GM18502 (cell line): ENCODE results near the gene CBLB.
"Not testable (repeated sequence)": the region's sequence is repeated elsewhere in the genome, so short reads cannot be mapped to it uniquely, and the experiment has no call there.

ENCODE experiments used
- ATAC-seq: cut with Tn5 transposase; IDR thresholded peaks from one replicate; pipeline ENCODE4 v1.9.1; 2021; ENCODE audit warnings: mild to moderate bottlenecking; ENCODE audit not compliant: unreplicated experiment, poor library complexity

The CBLB gene

DNA sequence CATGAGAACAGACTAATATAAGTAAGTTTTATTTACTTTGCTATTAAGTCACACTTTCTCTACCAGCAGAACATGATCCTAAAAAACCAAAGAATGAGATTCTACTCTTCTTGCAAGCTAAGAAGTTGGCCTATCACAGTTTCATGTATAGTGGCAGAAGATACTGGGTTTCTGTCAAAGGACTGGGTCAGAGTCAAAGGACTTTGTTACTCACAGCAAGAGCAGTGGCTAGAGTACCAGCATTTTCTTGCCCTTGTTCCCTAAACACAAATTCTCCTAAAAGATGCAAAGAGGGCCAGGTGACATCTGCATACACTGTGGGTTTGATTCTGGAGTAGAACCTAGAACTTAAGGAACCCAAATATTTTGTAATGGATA is 105.2 kb downstream of the CBLB start:
- ATAC-seq, result no peak

- no peak for ATAC-seq
These were observed 105.8 kb downstream of the CBLB start for GRCh38 chr3:105762749-105763658.

- not testable (repeated sequence) for ATAC-seq
These were observed 106.6 kb downstream of the CBLB start for GRCh38 chr3:105762214-105762613.

DNA sequence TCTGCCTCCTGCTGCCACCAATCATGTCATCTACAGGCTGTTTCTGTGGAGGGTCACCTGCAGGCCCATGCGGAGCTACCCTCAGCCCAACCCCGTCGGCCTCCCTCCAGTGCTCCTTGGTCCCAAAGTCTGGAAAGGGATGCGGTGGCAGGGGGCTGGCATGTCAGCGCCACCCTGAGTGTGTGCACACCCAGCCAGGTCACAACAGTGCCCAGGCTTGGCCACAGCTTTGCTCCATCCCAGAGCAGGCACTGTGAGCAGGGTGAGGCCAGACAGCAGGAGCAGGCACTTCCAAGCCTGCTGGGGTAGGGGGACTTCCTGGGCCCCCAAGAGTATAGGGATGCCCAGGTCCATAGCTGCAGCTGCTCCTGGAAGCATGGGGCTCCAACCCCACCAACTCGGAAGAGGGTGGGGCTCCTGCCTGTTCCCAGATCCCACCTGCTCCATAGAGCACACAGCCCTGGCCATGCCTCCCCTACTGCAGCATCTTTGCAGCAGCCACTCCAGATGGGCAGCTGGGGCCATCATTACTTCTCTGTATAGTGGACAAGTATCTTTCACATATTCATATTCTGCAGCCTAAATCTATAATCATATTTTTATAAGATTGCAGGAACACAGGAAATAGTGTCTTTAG is 109.3 kb downstream of the CBLB start:
- no peak for ATAC-seq

GRCh38 chr3:105758451-105758850 is 110.4 kb downstream of the CBLB start:
- no peak for ATAC-seq

DNA sequence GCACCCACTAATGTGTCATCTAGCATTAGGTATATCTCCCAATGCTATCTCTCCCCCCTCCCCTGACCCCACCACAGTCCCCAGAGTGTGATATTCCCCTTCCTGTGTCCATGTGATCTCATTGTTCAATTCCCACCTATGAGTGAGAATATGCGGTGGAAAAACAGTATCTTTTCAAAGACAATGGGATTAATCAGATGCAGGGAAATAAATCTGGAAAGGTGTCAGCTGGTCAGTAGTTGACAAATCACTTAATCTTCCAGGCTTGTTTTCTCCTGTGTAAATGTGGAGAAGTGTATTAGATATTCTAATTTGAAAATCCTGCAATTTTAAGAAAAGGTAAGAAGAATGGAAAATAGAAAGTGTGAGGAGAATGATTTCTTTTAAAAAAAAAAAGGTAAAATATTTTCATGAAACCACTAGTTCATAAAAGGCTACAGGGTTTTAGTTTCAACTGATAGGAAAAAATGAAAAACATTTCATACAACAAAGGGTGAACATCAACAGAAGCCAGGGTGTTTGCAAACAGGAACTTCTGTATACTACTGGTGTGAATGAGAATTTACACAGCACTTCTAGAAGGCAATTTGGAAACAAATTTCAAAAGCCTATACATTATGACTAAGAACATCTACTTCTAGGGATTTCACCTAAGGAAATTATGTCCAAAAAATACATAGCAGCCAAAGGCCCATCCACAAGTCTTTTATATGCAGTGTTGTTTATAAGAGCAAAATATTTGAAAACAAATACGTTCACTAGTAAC is 113.5 kb downstream of the CBLB start:
- ATAC-seq, result no peak

DNA sequence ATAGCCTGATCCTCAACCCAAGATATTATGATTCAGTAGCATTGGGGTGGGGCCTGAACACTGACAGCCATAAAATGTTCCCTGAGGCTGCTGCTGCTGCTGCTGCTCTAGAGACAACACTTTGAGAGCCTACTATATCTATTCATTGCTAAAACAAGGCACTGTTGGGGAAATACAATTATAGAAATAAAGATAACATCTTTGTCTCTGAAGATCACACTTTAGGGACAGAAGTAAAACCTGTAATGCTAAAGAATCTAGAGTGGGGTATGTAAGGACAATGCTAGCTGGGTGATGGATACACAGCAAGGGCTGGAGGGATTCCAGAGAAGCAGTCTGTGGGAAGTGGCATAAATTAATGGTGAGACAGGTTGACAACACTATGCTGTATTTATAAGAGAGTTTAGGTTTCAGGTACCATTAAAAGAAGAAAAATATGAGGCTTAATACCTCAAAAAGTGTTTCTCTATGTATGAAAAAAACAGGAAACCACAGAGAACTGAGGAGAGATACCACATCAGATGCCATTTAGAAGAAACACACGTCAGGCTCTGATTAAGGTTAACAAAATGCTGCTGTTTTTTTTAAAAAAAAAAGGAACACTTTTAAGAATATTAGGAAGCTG is 115.9 kb downstream of the CBLB start:
- peak; percentile 65 for ATAC-seq

DNA sequence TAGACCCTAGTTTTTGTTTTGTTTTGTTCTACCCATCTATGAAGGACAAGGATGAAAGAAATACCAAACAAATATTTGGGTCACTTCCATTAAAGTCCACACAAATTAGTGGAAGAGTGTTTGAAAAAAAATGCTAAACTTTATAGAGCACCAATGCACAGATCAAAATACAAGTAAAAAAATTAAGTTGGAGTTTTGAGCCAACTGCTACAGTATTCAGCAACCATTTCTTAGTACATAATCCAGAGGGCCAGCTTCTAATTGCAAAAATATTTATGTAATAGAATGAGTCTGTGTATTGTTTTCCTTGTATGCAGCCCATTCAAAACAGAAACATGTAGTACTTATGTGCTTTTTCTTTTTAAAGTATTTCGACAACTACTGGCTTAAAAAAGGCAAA is 121.1 kb downstream of the CBLB start:
- no peak for ATAC-seq

DNA sequence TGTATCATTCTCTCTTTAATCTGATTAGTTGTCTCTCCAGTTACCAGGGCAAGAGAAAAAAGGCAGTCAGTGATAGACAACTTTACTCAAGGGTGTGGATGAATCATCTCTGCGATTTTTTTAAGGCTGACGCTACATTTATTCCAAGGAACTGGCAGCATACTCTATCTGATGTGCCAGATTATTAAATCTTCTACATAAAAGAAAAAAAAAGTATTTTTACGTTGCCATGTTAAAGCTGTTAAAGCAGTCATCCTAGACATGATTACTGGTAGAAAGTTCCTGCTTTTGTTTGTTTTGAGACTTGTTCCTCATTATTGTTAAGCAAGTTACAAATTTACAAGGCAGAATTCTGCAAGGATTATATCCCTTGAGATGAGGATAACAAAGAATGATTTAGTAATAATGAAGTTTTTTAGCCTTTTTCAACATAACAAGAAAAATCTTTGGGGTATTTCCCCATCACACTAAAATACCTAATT is 121.7 kb downstream of the CBLB start:
- ATAC-seq, result no peak

DNA sequence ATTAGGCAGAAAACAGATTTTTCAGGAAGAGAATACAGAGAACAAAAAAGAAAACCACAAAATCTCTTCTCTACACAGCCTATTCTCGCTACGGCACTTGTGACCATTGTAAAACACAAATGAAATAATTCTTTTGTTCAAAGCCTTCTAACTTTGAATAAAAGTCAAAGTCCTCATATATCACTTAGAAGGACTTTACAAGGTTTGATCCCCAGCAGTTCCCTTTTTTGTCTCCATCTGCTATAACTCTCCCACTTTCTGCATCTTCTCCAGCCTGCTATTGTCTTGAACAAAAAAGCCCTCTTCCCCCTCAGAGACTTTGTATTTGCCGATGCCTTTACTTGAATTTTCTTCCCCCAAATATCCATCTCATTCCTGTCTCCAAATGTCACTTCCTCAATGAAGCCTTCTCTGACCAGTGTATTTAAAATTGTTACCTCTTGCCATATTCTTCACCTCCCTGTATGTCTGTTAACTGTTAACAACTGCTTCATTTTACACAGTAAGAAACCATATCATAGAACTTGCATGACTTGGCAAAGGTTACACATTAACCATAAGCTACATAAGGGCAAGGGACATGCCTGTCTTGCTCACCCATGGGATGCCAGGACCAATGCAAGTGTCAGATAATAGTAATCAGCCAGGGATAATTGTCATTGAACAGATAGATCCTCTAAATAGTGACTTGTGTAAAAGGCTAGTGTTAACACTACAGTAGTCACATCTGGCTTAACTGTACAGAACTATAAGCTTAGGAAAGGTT is 122.4 kb downstream of the CBLB start:
- no peak for ATAC-seq

GRCh38 chr3:105745046-105745445 is 123.8 kb downstream of the CBLB start:
- no peak for ATAC-seq

GRCh38 chr3:105744202-105744601 is 124.6 kb downstream of the CBLB start:
- ATAC-seq, result no peak

- ATAC-seq, result no peak
These were observed 135.5 kb downstream of the CBLB start for GRCh38 chr3:105733356-105733755.

DNA sequence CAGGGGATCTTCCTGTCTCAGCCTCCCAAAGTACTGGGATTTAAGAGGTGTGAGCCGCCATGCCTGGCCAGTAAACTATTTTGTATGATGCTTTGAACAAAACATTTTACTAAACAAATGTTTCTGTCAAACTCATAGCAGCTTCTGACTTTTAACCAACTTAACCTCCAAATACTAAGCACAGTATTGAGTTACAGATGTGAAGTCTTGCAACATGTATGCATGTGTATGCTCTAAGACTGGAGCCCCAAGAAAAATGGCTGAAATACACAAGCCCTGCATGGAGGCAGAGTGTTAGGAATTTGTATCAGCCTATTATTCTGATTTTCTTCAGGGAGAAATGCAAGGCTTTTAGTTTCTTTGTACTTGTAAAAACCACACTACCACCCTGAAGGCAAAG is 137.1 kb downstream of the CBLB start:
- ATAC-seq, result no peak

DNA sequence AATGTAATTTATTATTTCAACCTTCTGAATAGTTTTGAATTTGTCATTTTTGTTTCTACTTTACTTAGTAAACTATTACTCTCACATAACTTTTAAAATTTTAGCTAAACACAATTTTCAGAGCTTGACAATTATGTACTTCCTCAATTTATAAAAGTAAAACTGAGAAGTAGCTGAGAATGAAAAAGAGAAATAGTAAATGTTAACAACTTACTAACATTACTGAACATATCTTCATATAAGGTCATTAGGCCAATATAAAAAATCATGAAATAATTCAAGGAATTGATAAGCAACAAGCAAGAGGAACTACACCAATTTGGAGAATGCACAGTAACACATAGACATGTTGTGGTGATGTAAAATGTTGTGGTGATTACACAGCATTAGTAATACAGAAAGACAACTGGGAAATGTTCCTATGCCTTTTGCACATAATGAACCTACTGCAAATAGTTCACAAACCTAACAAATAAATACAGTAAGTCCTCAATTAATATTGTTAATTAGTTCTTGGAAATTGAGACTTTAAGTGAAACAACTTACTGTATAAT is 137.9 kb downstream of the CBLB start:
- peak; percentile 63 for ATAC-seq

- no peak for ATAC-seq
These were observed 139.1 kb downstream of the CBLB start for GRCh38 chr3:105729667-105730066.

DNA sequence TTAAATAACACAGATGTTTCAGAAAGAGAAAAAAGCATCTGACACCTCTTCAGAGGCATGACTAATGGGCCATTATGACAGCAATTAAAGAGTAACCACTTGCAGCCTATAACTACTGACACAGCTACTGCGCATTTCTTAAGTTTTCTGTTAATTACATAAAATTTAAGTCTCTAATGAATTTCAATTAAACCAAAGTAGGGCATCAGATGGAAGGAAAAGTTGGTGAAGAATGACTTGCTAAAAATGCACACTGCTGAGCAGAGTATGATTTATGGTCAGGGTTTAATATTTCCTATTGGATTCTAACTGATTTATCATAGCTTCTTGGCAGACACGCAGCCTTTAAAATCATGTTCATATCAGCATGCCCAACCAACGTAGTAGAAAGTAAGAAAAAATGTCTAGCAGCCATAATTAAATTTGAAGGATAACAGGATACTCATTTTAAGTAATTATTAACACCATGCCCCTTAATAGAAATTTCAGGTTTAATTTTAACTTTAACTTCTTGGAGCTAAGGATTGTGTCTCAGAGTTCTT is 140.0 kb downstream of the CBLB start:
- ATAC-seq, result no peak

GRCh38 chr3:105727036-105727435 is 141.8 kb downstream of the CBLB start:
- ATAC-seq, result not testable (repeated sequence)

DNA sequence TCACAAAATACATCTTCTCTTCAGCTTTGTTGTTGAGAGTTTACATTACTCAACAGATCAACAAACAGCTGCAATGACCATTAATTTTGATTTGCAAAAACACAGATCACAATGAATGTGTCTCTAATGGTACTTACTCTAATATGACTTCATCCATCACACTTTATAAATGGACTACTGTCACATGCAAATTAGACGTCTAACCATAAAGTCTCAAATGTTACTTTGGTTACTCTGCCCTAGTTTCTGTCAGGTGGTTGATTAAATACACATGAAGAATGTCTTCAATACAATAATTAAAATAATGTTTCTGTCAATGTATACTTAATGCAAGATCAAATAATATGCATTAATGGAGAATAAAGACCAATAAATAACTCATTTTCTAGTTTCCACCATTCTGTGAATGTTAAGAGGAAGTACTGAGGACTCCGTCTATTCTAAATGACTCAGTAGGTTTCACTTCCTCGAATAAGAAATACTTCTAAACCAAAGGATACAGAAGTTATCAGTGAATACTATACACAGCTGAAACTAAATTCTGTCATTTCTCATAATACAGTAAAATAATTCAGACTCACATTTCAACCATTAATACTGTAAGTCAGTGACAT is 145.8 kb downstream of the CBLB start:
- peak; percentile 100 for ATAC-seq
